Thoracic aorta (tissue), 2 donors: ENCODE results near the gene SIX2. TPM values are rescaled to one million over a fixed set of nuclear protein-coding genes. Genes with fewer than 3 reads are reported as not detected.

Experiments
- ATAC-seq: fragments of 150-250 bp; one replicate; pipeline ENCODE4 v1.8.0; 2017; ENCODE audit warnings: low read depth; ENCODE audit not compliant: insufficient number of reproducible peaks, low FRiP score
- DNase-seq: peaks from one replicate; pipeline ENCODE4 v3.0.0-alpha.2; 2020; ENCODE audit warnings: low spot score
- H3K27ac ChIP-seq, 2 donors: fragments of 200-600 bp; sonication (generic); 1 replicate in 1 of 2; 2 replicates in 1 of 2; pipeline ENCODE4 v1.5.1; 2016; ENCODE audit warnings: mild to moderate bottlenecking in 2 of 2, moderate library complexity in 2 of 2
- H3K27me3 ChIP-seq: fragments of 200-600 bp; sonication (generic); replicated peaks from 2 replicates; pipeline ENCODE4 v1.6.0; 2016; ENCODE audit warnings: mild to moderate bottlenecking; ENCODE audit not compliant: insufficient read depth
- H3K36me3 ChIP-seq: fragments of 200-600 bp; sonication (generic); one replicate; pipeline ENCODE4 v1.5.1; 2016
- H3K4me1 ChIP-seq, 2 donors: fragments of 200-600 bp; sonication (generic); 1 replicate in 1 of 2; 2 replicates in 1 of 2; pipeline versions ENCODE4 v1.5.1 to v1.6.0; 2016; ENCODE audit warnings: low read depth in 2 of 2, mild to moderate bottlenecking in 1 of 2; ENCODE audit not compliant: control insufficient read depth in 1 of 2
- H3K4me3 ChIP-seq: fragments of 200-600 bp; sonication (generic); 2 replicates; pipeline ENCODE4 v1.5.1; 2016; ENCODE audit warnings: mild to moderate bottlenecking
- H3K9me3 ChIP-seq: fragments of 200-600 bp; sonication (generic); 2 replicates; pipeline ENCODE4 v1.5.1; 2016
- total RNA-seq, 2 donors: library from RNA; depleted of rRNA; stranded (reverse); fragments of >200 nt; gene quantifications; one replicate each; pipeline versions ENCODE4 v1.1.0 to v1.2.3, GENCODE V29; 2016
- TF ChIP-seq, protein P1 (sequence below): fragments of 200-600 bp; sonication (generic); IDR thresholded peaks from one replicate; pipeline ENCODE4 v1.5.1; 2019; ENCODE audit warnings: antibody characterized with exemption

The SIX2 gene
- total RNA-seq, 2 donors from 2014 or later, result 6.6 to 13.5 TPM

GRCh38 chr2:45030553-45030952 is 21.3 kb upstream of the SIX2 start:
- Histone ChIP-seq H3K27me3 (no peaks in the 10 kb centered on the region), H3K9me3 (no peaks in the 10 kb centered on the region), H3K4me1 (peaks cover 0 to under 1% of the 10 kb centered on the region in 2 donors), H3K4me3 (no peak overlapping the region), H3K36me3 (no peaks in the 10 kb centered on the region), H3K27ac (no peak overlapping the region)
- ATAC-seq, result no peak
- no peak for DNase-seq
- TF ChIP-seq, protein P1, sequence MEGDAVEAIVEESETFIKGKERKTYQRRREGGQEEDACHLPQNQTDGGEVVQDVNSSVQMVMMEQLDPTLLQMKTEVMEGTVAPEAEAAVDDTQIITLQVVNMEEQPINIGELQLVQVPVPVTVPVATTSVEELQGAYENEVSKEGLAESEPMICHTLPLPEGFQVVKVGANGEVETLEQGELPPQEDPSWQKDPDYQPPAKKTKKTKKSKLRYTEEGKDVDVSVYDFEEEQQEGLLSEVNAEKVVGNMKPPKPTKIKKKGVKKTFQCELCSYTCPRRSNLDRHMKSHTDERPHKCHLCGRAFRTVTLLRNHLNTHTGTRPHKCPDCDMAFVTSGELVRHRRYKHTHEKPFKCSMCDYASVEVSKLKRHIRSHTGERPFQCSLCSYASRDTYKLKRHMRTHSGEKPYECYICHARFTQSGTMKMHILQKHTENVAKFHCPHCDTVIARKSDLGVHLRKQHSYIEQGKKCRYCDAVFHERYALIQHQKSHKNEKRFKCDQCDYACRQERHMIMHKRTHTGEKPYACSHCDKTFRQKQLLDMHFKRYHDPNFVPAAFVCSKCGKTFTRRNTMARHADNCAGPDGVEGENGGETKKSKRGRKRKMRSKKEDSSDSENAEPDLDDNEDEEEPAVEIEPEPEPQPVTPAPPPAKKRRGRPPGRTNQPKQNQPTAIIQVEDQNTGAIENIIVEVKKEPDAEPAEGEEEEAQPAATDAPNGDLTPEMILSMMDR, result no peak

DNA sequence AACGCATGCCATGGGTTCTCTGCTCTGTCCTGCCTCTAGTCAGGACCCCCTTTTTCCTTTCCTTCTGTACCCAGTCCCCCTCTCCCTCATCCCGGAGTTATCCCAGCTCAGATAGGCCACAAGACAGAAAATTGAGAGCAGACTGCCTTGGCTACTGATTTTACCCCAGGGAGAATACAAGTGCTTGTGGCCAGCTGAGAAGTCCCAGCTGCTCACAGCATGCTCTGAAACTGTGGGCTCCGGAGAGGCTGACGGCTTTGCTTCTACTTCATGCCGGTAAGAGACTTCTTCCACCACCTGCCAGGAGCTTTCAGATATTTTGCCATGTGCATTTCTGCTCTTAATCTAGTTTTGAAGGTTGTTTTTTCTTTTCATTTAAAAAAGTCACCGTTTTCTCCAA is 20.0 kb upstream of the SIX2 start:
- DNase-seq (no peak), ATAC-seq (no peak)
- no peak overlapping the region for H3K27ac ChIP-seq
- no peaks in the 10 kb centered on the region for H3K9me3 ChIP-seq
- no peak overlapping the region for H3K4me3 ChIP-seq
- no peaks in the 10 kb centered on the region for H3K36me3 ChIP-seq
- TF ChIP-seq, protein P1, result no peak
- peaks cover 0 to 12% of the 10 kb centered on the region in 2 donors for H3K4me1 ChIP-seq
- H3K27me3 ChIP-seq, result no peaks in the 10 kb centered on the region

DNA sequence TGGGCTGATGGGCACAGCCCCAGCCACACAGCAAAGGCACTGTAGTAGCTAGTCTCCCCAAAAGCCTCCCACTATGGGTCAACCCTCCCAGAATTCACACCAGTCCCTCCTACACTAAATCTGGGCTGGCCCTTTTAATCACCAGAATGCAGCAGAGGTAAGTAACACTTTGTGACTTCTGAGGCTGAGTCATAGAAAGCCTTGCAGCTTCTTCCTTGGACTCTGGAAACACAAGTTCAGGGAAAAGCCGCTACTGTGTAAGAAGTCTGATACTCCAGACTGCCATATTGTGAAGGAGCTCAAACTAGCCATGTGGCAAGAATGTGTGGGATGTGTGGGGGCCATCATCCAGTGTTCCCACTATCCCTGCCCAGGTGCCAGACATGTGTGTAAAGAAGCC is 19.0 kb upstream of the SIX2 start:
- H3K4me3 ChIP-seq, result no peak overlapping the region
- no peak overlapping the region for H3K27ac ChIP-seq
- no peaks in the 10 kb centered on the region for H3K9me3 ChIP-seq
- no peaks in the 10 kb centered on the region for H3K27me3 ChIP-seq
- DNase-seq, result no peak
- no peak for ATAC-seq
- TF ChIP-seq, protein P1, result no peak
- no peaks in the 10 kb centered on the region for H3K36me3 ChIP-seq
- H3K4me1 ChIP-seq, result peaks cover 0 to 13% of the 10 kb centered on the region in 2 donors

- TF ChIP-seq, protein P1, result no peak
- no peaks in the 10 kb centered on the region for H3K9me3 ChIP-seq
- H3K36me3 ChIP-seq, result no peaks in the 10 kb centered on the region
- H3K4me1 ChIP-seq, result peaks cover 0 to 13% of the 10 kb centered on the region in 2 donors
- H3K27me3 ChIP-seq, result no peaks in the 10 kb centered on the region
- no peak overlapping the region for H3K27ac ChIP-seq
- no peak for DNase-seq
- no peak overlapping the region for H3K4me3 ChIP-seq
- no peak for ATAC-seq
These were observed 17.7 kb upstream of the SIX2 start for GRCh38 chr2:45026924-45027450.

GRCh38 chr2:45024600-45025291 is 15.5 kb upstream of the SIX2 start:
- no peaks in the 10 kb centered on the region for H3K9me3 ChIP-seq
- no peaks in the 10 kb centered on the region for H3K27me3 ChIP-seq
- DNase-seq, result peak; percentile 55
- TF ChIP-seq, protein P1, result no peak
- no peak overlapping the region for H3K4me3 ChIP-seq
- peak; percentile 88 for ATAC-seq
- no peaks in the 10 kb centered on the region for H3K36me3 ChIP-seq
- H3K27ac ChIP-seq, result peak overlapping the region in 1 of 2 donors; percentile 43
- peaks cover 0 to 13% of the 10 kb centered on the region in 2 donors for H3K4me1 ChIP-seq
